GM21423 (cell line): ENCODE data around the gene PLEKHD1.

ENCODE experiments used
- ATAC-seq: cut with Tn5 transposase; IDR thresholded peaks from one replicate; pipeline ENCODE4 v1.9.1; 2021; ENCODE audit warnings: mild to moderate bottlenecking, moderate library complexity; ENCODE audit not compliant: unreplicated experiment

The PLEKHD1 gene

GRCh38 chr14:69506241-69506595, 21.7 kb downstream of the PLEKHD1 start:
- ATAC-seq: no peak

DNA sequence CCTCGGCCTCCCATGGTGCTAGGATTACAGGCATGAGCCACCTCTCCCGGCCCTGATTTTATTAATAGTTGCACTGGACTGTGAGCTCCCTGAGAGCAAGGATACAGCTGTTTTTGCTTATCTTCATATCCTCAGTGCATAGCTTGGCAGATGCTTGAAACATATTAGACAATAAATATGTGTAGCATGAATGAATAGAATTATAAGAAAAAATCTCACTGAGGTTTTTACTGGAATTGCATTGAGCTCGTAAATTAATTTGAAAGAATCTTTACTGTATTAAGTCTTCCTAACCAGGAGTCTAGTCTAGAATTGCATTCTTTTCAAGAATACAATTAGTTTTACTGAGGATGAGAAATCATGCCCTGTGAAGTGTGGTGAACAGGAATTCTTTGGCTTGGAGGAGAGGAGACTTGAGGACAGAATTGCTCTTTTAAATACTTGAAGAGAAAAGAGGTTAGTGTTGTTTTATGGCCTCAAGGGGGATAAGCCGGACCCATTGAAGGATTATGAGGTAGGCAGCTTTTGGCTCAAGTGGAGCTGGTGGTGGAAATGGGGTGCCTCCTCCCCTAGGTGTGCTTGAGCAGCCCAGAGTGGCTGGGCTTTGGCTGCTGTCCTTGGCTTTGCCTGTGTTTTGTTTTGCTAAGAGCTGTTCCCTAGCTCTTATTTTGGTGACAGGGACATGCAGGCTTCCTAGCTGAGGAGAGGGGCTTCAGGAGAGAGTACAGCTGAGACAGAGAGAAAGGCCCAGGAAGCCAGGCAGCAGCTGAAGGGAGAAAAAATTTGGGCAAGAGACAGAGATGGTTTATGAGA, 34.0 kb downstream of the PLEKHD1 start:
- ATAC-seq: no peak

GRCh38 chr14:69519204-69520100, 34.9 kb downstream of the PLEKHD1 start:
- ATAC-seq: no peak

GRCh38 chr14:69522026-69522425, 37.5 kb downstream of the PLEKHD1 start:
- ATAC-seq: no peak

DNA sequence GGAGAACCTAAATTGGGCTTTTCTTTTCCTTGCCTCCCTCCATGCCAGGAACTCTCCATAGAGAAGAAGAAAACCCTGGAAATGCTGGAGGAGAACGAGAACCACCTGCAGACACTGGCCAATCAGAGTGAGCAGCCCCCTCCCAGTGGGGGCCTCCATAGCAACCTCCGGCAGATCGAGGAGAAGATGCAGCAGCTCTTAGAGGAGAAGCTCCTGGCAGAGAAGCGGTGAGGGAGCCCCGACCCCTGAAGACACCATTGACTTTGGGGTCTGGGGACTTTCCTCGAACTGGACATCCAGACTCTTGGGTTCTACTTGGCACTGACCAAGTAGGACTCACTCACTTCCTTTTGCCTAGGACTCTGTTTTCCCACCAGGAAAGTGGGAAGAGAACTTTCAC, 41.4 kb downstream of the PLEKHD1 start:
- ATAC-seq: no peak

GRCh38 chr14:69527635-69528034, 43.1 kb downstream of the PLEKHD1 start:
- no peak for ATAC-seq

GRCh38 chr14:69528143-69528542, 43.6 kb downstream of the PLEKHD1 start:
- ATAC-seq: no peak

DNA sequence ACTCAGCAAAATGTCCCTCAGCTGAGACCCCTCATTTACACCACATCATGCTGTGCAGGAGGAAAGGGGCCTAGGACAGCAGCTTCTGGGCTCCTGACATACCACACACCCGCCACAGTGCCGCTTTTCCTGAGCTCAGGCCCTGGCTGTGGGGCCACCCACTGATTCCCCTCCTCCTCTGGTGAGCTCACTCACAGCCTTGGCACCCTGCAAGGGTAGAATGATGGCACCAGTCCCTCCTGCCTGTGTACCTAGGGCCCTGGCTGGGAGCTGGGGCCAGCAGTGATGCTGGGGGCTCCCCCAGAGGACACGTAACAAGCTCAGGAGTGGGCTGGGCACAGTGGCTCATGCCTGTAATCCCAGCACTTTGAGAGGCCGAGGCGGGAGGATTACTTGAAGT, 44.4 kb downstream of the PLEKHD1 start:
- no peak for ATAC-seq

GRCh38 chr14:69529563-69529962, 45.0 kb downstream of the PLEKHD1 start:
- ATAC-seq: no peak

- no peak for ATAC-seq
Measured at GRCh38 chr14:69530095-69530494, 45.6 kb downstream of the PLEKHD1 start.

DNA sequence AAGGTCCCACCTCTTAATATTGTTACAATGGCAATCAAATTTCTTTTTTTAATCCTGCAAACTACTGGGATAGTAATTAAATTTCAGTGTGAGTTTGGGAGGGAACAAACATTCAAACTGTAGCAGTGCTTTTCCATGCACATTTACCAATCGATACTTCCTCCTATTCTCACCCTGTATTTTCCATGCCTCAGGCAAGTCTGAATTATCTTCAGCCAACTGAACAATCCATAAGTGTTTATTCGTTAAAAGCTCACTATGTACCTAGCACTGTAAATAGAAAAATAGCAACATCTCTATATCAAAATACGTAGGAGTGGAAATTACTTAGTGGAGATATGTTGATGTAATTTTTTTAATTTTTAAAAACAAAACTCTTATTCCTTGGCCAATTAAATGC, 46.6 kb downstream of the PLEKHD1 start:
- ATAC-seq: no peak

DNA sequence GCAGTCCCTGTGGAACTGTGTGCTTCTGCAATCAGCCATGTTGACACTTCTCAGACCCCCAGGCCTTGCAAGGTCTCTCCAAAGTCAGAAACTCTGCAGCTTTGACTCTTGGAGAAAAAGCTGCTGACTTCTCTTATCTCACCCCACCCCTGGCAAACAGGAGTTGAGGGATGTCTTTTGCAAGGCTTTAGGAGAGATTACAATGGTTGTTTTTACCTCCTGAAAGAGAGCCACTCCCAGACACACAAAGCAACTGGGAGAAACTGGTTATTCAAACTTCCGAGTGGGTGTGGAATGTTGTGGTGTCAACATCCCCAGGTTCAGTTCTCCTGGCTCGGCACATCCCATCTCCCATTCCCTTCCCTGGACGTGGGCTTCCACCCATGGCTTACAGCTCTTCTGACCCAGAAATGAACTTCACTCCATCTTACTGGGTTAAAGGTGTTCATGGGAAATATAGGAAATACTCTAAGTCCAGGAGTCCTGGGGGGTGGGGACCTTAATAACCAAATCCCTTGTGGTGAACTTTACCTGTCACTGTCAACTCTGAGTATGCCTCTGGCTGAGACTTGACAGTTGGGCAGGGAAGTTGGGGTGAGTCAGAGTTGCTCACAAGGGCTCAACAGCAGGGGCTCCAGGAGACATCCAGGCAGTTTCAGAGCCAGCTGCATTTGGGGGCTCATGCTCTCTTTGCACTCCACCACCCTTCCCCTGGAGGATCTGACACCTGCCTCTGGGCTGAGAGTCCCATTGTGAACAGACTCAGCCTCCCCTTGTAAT, 48.2 kb downstream of the PLEKHD1 start:
- ATAC-seq: no peak

DNA sequence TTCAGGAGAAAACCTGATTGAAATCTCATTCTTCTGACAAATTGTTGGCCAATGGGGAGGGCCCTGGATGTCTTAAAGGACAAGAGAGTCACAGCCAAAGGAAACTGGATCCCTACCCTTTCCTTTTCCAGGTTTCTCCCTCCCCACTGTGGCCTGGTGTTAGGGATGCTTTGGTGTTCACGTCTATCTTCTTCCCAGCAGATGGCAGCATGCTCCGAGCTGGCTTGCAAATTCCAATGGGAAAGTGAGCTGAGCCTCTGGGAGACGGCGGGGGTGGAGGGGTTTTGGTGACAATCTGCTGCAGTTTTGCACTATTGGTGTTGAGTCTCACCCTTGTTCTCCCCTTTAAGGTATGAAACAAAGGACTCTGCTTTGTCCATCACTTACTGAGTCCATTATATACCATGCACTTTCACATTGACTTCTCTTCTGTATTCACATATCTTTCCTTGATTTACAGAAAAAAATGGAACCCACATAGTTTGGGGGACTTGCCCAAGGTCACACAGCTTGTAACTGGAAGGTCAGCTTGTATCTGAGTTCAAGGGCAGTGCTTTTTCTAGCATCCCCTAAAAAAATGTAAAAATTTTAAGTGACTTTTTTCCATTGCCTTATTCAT, 50.8 kb downstream of the PLEKHD1 start:
- ATAC-seq: no peak

DNA sequence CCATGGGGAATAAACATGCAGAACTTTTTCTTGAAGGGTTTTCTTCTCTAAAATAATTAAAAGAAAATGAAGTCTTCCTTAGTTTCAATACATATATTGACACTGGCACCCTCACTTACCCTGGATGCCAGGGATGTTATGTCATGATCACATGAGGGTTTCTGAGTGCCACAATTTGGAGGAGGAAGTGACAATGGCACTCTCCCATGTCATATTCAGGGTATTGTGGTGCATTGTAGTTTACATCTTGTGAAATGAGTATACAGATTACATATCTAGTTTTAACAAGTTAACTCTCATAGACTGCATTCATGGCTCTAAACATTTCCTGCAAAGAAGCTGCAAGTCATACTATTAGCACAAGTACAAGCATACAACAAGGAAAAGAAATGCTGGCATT, 52.4 kb downstream of the PLEKHD1 start:
- ATAC-seq: no peak

GRCh38 chr14:69537900-69538299, 53.4 kb downstream of the PLEKHD1 start:
- ATAC-seq: no peak

- ATAC-seq: no peak
Measured at GRCh38 chr14:69538766-69539165, 54.2 kb downstream of the PLEKHD1 start.

DNA sequence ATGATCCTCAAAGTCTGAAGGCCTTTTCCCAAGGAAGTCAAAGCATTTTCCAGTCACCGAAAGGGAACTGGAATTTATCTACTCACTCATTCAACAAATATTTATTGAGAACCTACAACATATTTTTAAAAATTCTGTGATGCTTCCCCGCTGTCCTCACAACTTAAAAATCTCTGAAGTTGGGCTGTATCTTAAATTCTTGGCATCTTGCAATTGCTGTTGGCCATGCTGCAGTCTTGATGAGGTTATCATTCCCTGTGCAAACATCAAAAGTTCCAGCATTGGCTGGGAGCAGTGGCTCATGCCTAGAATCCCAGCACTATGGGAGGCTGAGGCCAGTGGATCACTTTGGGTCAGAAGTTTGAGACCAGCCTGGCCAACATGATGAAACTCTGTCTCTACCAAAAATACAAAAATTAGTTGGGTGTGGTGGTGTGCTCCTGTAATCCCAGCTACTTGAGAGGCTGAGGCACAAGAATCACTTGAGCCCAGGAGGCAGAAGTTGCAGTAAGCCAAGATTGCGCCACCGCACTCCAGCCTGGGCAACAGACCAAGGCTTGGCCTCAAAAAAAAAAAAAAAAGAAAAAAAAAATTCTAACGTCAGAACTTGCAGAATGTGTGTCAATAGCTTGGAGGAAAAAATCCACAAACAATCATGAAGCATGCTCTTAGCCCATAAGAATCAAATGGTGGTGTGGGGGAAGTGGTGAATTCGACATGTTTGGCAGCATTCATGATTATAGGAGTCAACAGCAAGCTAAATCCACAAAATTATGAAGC, 55.3 kb downstream of the PLEKHD1 start:
- no peak for ATAC-seq

- no peak for ATAC-seq
Measured at GRCh38 chr14:69540654-69541335, 56.3 kb downstream of the PLEKHD1 start.

- ATAC-seq: no peak
Measured at GRCh38 chr14:69542311-69542710, 57.8 kb downstream of the PLEKHD1 start.
